Effector memory CD4-positive, alpha-beta T cell (primary cell): ENCODE data around the gene ZNF277.
"Not testable (repeated sequence)": the region's sequence is repeated elsewhere in the genome, so short reads cannot be mapped to it uniquely, and the experiment has no call there.

Experiments
- DNase-seq, 3 donors: peaks; one replicate each; pipeline ENCODE4 v3.0.0-alpha.2; 2020
- H3K27ac ChIP-seq: 2 replicates; pipeline ENCODE4 v1.7.0; 2013; ENCODE audit warnings: mild to moderate bottlenecking, low read length, moderate library complexity; ENCODE audit not compliant: insufficient read depth, poor library complexity, severe bottlenecking
- H3K27me3 ChIP-seq: replicated peaks from 2 replicates; pipeline ENCODE4 v1.7.0; 2013; ENCODE audit warnings: mild to moderate bottlenecking, low read length; ENCODE audit not compliant: insufficient read depth, control insufficient read depth, poor library complexity, severe bottlenecking
- H3K36me3 ChIP-seq: 2 replicates; pipeline ENCODE4 v1.7.0; 2013; ENCODE audit warnings: mild to moderate bottlenecking, low read length, moderate library complexity; ENCODE audit not compliant: control insufficient read depth, insufficient read depth
- H3K4me1 ChIP-seq: 2 replicates; pipeline ENCODE4 v1.7.0; 2013; ENCODE audit warnings: low read length, mild to moderate bottlenecking; ENCODE audit not compliant: control insufficient read depth, insufficient read depth, poor library complexity, severe bottlenecking
- H3K4me3 ChIP-seq: 2 replicates; pipeline ENCODE4 v1.7.0; 2013; ENCODE audit warnings: low read length, low read depth, mild to moderate bottlenecking; ENCODE audit not compliant: insufficient read depth, poor library complexity, severe bottlenecking
- H3K9me3 ChIP-seq: 2 replicates; pipeline ENCODE4 v1.7.0; 2013; ENCODE audit warnings: mild to moderate bottlenecking, low read length, moderate library complexity; ENCODE audit not compliant: control insufficient read depth

ZNF277 gene

GRCh38 chr7:112238852-112239610 is 32.5 kb downstream of the ZNF277 start:
- H3K4me1 ChIP-seq: no peaks in the 10 kb centered on the region
- no peak overlapping the region for H3K4me3 ChIP-seq
- H3K9me3 ChIP-seq: no peaks in the 10 kb centered on the region
- no peak overlapping the region for H3K27ac ChIP-seq
- DNase-seq: no peak
- H3K36me3 ChIP-seq: peaks cover 3% of the 10 kb centered on the region
- no peaks in the 10 kb centered on the region for H3K27me3 ChIP-seq

GRCh38 chr7:112248598-112248997 is 42.1 kb downstream of the ZNF277 start:
- Histone ChIP-seq H3K4me3 (no peak overlapping the region), H3K27ac (no peak overlapping the region), H3K36me3 (no peaks in the 10 kb centered on the region), H3K27me3 (no peaks in the 10 kb centered on the region), H3K9me3 (no peaks in the 10 kb centered on the region), H3K4me1 (no peaks in the 10 kb centered on the region)
- no peak for DNase-seq

GRCh38 chr7:112249967-112250366 is 43.5 kb downstream of the ZNF277 start:
- not testable (repeated sequence) for H3K4me1 ChIP-seq, H3K27ac ChIP-seq, H3K9me3 ChIP-seq, DNase-seq, H3K27me3 ChIP-seq, H3K4me3 ChIP-seq, H3K36me3 ChIP-seq

GRCh38 chr7:112252141-112252540 is 45.6 kb downstream of the ZNF277 start:
- H3K36me3 ChIP-seq: no peaks in the 10 kb centered on the region
- no peaks in the 10 kb centered on the region for H3K27me3 ChIP-seq
- no peak for DNase-seq
- no peak overlapping the region for H3K4me3 ChIP-seq
- H3K27ac ChIP-seq: no peak overlapping the region
- no peaks in the 10 kb centered on the region for H3K9me3 ChIP-seq
- no peaks in the 10 kb centered on the region for H3K4me1 ChIP-seq

- Histone ChIP-seq H3K4me3 (no peak overlapping the region), H3K9me3 (no peaks in the 10 kb centered on the region), H3K27me3 (no peaks in the 10 kb centered on the region), H3K27ac (no peak overlapping the region), H3K36me3 (no peaks in the 10 kb centered on the region), H3K4me1 (no peaks in the 10 kb centered on the region)
- DNase-seq: no peak
Observed at GRCh38 chr7:112252691-112253090, 46.2 kb downstream of the ZNF277 start.

GRCh38 chr7:112254156-112254555 is 47.7 kb downstream of the ZNF277 start:
- DNase-seq: no peak
- Histone ChIP-seq H3K36me3 (no peaks in the 10 kb centered on the region), H3K4me1 (no peaks in the 10 kb centered on the region), H3K27me3 (no peaks in the 10 kb centered on the region), H3K9me3 (no peaks in the 10 kb centered on the region), H3K27ac (no peak overlapping the region), H3K4me3 (no peak overlapping the region)

GRCh38 chr7:112254709-112255387 is 48.4 kb downstream of the ZNF277 start:
- no peak overlapping the region for H3K4me3 ChIP-seq
- H3K36me3 ChIP-seq: no peaks in the 10 kb centered on the region
- no peak for DNase-seq
- no peak overlapping the region for H3K27ac ChIP-seq
- H3K27me3 ChIP-seq: no peaks in the 10 kb centered on the region
- H3K4me1 ChIP-seq: no peaks in the 10 kb centered on the region
- no peaks in the 10 kb centered on the region for H3K9me3 ChIP-seq

GRCh38 chr7:112255388-112255720 is 48.9 kb downstream of the ZNF277 start:
- Histone ChIP-seq H3K9me3 (no peaks in the 10 kb centered on the region), H3K27ac (no peak overlapping the region), H3K27me3 (no peaks in the 10 kb centered on the region), H3K4me3 (no peak overlapping the region), H3K4me1 (no peaks in the 10 kb centered on the region), H3K36me3 (no peaks in the 10 kb centered on the region)
- no peak for DNase-seq

GRCh38 chr7:112257073-112257472 is 50.6 kb downstream of the ZNF277 start:
- H3K4me3 ChIP-seq: no peak overlapping the region
- H3K27ac ChIP-seq: no peak overlapping the region
- H3K4me1 ChIP-seq: no peaks in the 10 kb centered on the region
- no peak for DNase-seq
- H3K9me3 ChIP-seq: no peaks in the 10 kb centered on the region
- H3K36me3 ChIP-seq: no peaks in the 10 kb centered on the region
- H3K27me3 ChIP-seq: no peaks in the 10 kb centered on the region

- Histone ChIP-seq H3K9me3 (no peaks in the 10 kb centered on the region), H3K4me1 (peaks cover 2% of the 10 kb centered on the region), H3K27ac (no peak overlapping the region), H3K36me3 (no peaks in the 10 kb centered on the region), H3K27me3 (no peaks in the 10 kb centered on the region), H3K4me3 (no peak overlapping the region)
- DNase-seq: no peak
Observed at GRCh38 chr7:112260911-112261310, 54.4 kb downstream of the ZNF277 start.
